ENCODE measurements around the gene ZBTB2. TPM values are rescaled to one million over a fixed set of nuclear protein-coding genes. Genes with fewer than 3 reads are reported as not detected.
"Not testable (repeated sequence)": the region's sequence is repeated elsewhere in the genome, so short reads cannot be mapped to it uniquely, and the experiment has no call there.

Gene ZBTB2
- total RNA-seq, 1 donor from 2014 or later: 5.2 TPM

DNA sequence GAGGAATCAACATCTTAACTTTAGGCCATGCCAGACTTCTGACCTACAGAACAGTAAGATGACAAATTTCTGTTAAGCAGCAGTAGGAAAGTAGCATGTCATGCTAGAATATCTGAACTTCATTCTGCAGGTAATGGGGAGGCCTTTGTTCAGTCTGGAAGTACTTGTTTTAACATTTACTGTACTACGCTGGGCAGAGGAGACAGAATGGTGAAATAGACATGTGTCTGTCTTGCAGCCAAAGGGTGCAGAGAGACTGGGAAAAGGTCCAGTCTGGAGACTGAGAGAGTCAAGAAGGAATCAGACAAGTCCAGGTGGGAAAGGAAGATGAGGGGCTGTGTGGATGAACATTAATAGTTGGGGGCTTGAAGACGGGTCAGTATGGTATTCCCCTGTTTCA lies 17.5 kb upstream of the ZBTB2 start:
- DNase-seq (no peak), ATAC-seq (no peak)
- intact Hi-C loops (cut with micrococcal nuclease): no loop called here

DNA sequence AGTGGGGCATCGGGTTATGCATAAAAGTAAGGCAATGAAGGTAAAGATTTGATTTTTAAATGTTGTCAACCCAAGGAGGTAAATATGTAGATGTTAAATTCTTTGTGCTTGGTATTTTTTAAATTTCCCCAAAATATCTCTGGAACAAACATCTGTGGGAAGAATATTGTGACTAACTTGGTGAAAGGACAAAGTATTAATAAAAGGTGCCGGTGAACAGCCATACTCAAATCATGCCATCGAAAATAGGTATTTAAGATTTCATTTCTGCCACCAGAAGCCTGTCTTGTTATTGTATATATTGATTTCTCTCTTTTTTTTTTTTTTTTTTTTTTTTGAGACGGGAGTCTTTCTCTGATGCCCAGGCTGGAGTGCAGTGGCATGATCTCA lies 12.6 kb upstream of the ZBTB2 start:
- intact Hi-C loops (cut with micrococcal nuclease): no loop called here
- no peak for ATAC-seq

DNA sequence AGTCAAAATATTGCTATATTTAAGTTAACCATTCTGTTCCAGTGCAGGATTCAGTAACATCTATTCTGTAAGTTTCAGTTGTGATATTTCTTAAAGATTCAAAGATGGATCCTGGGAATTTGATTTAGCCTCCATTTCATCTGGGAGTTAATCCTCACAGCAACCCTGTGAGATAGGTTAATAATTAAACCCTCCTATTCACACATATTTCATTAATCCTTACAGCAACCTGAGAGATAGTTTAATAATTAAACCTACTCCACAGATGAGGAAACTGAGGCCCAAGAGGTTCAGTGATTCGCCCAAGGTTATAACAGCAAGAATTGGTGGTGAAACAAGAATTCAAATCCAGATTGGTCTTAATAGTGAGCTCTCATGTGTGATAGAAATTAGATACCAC lies 10.9 kb upstream of the ZBTB2 start:
- DNase-seq (no peak), ATAC-seq (no peak)
- intact Hi-C loops (cut with micrococcal nuclease): no loop called here

More for the DNA sequence above, 12.6 kb upstream of the ZBTB2 start:
- no peak for DNase-seq

DNA sequence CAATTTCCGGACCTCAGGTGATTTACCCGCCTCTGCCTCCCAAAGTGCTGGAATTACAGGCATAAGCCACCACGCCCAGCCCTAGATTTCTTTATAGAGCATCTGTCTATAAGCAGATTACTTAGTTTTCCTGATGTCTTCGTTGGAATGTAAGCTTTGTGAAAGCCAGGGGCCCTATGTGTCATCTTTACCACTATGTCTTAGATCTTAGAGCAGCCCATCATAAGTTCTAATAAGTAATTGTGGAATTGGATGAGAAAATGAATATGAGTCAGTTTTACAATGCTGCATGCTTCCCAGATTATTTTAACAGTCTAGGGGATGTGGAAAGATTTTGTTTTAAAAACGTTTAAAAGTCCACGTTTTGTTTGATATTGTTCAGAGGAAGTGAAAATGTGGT lies 9.1 kb upstream of the ZBTB2 start:
- intact Hi-C loops (cut with micrococcal nuclease): no loop called here
- no peak for DNase-seq
- ATAC-seq: no peak

DNA sequence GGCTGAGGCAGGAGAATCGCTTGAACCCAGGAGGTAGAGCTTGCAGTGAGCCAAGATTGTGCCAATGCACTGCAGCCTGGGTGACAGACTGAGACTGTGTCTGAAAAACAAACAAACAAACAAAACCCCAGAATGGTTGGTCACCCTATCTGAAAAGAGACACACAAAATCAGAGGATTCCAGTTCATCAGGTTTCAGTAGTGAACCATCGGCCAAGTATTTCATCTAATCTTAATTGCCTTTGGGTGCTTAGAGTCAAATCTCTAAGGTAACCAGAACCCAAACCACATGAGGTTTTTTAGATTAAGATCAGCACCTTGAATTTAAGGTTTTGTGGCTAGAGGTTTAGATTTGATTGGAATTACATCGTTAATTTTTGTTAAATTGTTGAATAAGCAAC lies 8.3 kb upstream of the ZBTB2 start:
- intact Hi-C loops (cut with micrococcal nuclease): no loop called here
- no peak for DNase-seq
- no peak for ATAC-seq

DNA sequence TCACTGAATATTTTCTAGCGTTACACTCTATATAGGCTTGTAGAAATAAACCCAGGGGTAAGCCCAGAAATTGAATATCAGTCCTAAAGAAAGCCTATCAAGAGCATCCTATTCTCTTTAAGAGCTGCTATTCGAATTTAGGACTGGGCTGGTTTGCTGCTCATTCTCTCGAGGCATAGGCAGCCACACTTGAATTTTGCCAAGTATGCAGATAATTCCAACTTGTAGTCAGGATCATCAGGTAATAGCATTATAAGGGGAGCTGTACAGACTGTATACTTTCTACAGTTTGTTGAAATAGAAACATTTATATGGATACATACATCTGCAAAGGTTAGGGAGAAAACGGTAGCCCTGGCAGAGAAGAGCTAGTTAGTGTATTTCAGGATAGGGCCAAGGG lies 2.1 kb upstream of the ZBTB2 start:
- intact Hi-C loops (cut with micrococcal nuclease): loop anchor here (5.0 kb wide), 1 partner anchor 64 kb away; no protein-coding TSS in a partner anchor
- DNase-seq (no peak), ATAC-seq (no peak)

DNA sequence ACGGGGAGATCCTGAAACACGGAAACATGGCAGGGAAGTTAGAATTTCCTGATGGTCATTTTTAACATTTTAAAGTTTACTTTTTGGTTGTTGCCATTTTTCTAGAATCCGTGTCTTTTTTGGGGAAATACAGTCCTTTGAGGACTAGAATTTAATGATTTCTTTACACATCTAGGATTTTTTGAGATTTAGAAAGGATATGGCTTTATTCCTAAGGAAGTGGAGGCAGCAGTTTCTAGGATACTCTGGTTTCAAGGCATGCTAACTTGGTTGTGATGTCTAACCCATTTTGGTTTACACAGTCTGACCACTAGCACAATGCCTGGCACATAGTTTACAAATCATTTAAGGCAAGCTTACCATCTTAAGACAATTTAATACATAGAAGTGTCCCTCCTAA lies 1.1 kb upstream of the ZBTB2 start:
- DNase-seq (no peak), ATAC-seq (no peak)
- intact Hi-C loops (cut with micrococcal nuclease): loop anchor here (5.0 kb wide), 1 partner anchor 65 kb away; no protein-coding TSS in a partner anchor

DNA sequence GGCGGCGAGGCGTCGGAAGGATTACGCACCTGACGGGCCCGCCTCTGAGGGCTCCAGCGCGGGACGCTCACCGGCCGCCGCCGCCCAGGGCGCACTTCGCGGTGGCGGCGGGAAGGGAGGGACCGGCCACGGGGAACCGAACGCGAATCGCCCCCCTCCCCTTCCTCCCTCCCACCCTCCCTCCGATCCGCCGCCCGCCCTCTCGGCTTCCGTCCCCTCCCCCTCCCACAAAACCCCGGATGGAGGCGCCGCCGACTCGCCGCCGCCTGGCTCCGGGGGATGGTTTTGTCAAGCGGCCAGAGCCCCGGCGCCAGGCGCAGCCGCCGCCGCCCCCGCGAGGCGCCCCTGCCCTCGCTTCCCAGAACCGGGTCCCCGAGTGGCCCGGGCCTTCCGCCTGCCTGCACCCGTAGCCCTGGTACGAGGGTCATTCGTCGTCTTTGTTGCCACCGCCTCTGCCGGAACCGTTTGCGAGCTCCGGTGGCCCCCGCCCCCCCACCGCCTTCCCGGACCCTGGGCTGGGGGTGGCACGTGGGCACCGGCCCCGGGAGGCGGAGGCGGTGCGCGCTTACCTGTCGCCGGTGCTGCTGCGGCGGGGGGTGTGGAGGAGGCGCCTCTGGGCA lies 398 bp downstream of the ZBTB2 start:
- ATAC-seq (peak; percentile 52), DNase-seq (peak; percentile 87)
- intact Hi-C loops (cut with micrococcal nuclease): loop anchor here (5.0 kb wide), 1 partner anchor 66 kb away; no protein-coding TSS in a partner anchor

DNA sequence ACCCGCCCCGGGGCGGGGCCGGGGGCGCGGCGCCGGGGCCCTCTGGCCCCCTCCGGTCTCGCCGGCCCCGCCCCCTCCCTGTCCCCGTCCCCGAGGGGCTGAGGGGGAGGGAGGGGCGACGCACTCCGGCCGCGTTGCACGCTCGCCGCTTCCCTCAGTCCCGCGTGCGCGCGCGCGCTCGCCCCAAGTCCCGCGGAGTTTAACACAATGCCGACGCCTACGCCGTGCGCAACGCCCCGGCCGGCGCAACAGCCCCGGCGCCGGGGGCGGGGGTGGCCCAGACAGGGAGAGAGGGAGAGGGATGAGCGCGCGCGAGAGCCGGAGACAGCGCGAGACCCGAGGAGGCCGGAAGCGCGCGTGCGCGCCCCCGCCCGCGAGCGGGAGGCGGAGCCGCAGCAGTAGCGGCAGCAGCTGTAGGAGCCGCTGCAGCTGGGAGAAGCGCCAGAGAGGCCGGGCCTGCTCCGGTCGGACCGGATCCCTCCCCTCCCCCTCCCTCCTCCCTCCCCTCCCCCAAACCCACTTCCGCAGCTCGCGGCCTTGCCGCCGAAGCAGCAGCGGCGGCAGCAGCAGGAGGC lies 996 bp downstream of the ZBTB2 start:
- intact Hi-C loops (cut with micrococcal nuclease): loop anchor here (5.0 kb wide), 1 partner anchor 67 kb away; no protein-coding TSS in a partner anchor
- DNase-seq (peak; percentile 99), ATAC-seq (peak; percentile 87)

DNA sequence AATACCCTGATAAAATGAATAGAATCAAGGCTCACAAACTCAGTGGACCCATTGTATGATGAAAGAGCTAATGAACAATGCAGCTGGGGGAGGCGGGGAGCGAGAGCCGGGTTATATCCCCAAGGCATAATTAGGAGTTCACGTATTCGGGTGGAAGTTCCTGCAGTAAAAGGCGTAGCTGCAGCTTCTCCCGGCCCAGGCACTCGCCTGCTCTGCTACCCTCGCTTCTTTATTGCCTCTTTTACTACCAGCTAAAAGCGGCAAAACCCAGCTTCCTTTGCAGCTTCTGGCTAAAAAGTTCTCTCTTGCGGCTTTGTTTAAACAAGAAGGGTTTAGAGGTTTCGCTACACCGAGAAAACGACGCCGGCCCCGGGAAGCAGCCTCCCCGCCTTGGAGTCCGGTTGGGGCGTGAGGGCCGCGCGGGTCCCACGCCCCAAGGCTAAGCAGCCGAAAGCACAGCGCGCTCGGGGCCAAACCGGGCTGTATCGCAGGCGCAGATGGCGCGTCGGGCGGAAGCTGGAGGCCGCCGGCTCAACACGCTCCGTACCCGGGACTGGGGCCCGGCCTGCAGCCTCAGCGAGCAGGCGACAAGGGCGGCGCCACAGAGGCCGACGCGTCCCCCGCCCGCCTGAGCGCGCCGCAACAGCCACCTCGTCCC lies 1.6 kb downstream of the ZBTB2 start:
- DNase-seq (peak; percentile 76), ATAC-seq (peak; percentile 39)
- intact Hi-C loops (cut with micrococcal nuclease): loop anchor here (5.0 kb wide), 1 partner anchor 68 kb away; no protein-coding TSS in a partner anchor

DNA sequence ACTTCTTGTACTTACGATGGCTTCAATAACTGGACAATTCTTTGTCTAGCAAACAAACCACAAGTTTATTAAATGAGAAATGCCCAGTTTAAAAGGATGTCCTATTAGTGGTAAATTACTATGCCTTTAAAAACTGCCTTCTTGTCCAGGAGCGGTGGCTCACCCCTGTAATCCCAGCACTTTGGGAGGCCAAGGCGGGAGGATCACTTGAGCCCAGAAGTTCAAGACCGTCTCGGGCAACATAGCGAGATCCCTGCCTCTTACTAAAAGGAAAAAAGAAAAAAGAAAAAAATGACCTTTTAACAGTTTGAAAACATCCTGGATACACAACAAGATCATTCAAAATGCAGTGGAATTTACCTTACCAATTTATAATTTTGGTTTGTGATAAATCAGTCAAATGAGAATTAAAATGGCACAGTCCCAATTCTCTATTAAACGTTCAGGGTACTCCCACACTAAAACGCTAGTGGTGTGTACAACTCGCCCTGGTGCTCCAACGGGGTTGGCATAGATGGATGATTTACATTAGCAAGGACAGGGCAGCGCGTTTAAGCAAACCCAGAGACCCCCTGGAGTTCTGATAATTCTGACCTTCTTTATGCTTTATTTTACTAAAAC lies 2.3 kb downstream of the ZBTB2 start:
- no peak for DNase-seq
- intact Hi-C loops (cut with micrococcal nuclease): no loop called here
- no peak for ATAC-seq

DNA sequence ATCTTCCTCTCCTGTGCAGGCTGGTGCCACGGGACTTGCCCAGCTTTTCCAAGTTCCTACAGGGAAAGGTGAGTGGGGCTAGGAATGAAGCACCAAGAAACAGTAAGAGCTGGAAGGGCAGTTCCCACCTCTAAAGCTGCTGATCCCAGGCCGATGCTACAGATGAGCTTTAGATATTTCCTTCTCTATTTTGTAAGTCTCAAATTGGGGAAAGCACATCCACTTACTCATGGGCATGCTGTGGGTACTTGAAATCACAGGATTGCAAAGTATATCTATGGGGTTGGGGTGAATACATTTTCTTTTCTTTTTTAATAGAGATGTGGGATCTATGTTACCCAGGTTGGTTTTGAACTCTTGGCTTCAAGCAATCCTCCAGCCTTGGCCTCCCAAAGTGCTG lies 3.1 kb downstream of the ZBTB2 start:
- DNase-seq (no peak), ATAC-seq (no peak)
- intact Hi-C loops (cut with micrococcal nuclease): no loop called here

DNA sequence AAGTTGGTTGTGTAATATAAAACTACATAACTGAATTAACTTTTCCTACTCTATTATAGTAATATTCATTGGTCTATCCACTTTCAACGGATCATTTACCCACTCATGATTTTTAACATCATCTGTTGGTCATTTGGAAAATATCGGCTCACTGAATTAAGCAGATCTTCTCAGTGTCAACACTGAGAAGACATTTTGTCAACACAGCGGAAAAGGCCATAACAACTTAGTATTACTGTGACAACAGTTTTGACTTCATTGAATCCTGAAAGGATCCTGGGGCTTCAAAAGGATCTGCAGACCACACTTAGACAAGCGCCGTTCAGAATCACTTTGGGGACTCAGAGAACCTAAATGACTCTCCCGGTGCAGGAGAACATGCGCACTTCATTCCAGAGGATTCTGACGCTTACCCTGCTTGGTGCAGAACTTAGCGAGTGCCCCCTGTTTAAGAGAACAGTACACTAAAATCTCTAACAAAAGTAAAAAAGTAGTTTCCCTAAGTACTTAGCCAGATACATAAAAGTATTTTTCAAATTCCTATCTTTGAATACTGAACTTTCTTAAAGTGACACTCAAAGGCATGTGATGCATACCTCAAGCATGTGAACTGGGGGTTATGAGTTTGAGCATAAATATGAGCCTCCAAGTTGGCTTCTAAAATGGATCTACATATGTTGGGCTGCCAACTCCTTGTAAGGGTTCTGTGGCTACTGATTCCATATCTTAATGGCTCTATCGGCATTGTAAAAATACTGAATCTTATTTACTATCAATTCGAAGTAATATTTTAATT lies 4.0 kb downstream of the ZBTB2 start:
- DNase-seq (no peak), ATAC-seq (no peak)
- intact Hi-C loops (cut with micrococcal nuclease): no loop called here

DNA sequence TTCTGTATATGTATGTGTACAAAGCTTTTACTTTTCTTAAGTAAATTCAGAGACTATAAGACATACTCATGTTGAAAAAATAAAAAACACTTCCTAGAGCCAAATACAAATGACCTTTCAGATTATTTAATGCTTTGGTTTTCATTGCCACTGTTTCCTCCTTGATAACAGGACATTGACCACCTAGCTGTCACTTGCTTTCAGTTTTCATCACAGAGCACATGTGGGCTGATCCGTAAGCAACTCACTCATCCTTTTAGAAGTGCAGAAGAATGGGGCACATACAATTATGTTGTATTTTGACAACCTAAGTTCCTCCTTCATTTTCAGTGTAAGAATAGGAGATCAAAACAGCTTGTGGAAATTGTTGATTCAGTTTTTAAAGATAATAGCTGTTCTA lies 6.2 kb downstream of the ZBTB2 start:
- ATAC-seq (no peak), DNase-seq (no peak)
- intact Hi-C loops (cut with micrococcal nuclease): no loop called here

DNA sequence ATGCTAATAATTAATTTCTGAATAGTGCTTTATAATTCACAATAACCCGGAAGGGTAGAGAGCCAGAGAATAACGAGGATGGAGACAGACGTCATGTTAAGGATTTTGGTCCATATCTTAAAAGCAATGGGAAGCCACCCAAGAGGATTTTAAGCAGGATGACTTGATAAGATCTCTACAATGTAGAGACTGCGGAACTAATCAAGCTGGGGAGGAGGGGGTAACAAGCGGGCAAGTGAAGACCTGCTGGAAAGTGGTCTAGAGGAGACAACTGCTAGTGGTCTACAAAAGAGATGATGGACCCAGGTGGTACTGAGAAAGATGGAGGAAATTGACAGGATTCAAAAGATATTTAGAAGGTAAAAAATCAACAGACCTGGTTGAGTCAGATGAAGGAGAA lies 7.2 kb downstream of the ZBTB2 start:
- DNase-seq: no peak
- intact Hi-C loops (cut with micrococcal nuclease): no loop called here
- ATAC-seq: no peak

DNA sequence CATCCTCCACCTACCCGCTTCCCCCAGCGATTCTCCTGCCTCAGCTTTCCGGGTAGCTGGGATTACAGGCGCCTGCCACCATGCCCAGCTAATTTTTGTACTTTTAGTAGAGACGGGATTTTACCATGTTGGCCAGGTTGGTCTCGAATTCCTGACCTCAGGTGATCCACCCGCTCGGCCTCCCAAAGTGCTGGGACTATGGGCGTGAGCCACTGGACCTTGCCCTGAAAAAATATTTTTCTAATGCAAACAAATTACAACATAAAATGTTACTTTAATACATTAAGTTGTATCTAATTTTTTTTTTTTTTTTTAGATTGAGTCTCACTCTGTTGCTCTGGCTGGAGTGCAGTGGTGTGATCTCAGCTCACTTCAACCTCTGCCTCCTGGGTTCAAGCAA lies 8.7 kb downstream of the ZBTB2 start:
- intact Hi-C loops (cut with micrococcal nuclease); DNase-seq; ATAC-seq: not testable (repeated sequence)

DNA sequence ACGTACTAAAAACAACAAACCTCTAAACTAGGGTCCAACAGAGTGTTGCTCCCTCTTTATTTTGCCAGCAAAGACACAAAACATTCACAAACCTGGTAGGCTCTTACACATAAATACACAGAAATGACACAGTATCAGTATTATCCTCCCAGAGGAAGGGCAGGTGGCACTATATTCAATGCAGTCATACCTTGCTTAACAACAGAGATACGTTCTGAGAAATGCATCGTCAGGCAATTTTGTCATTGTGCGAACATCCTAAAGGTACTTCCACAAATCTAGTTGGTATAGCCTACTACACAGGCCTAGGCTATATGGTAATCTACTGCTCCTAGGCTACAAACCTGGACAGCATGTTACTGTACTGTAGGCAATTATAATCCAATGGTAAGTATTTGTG lies 9.6 kb downstream of the ZBTB2 start:
- ATAC-seq: no peak
- DNase-seq: no peak
- intact Hi-C loops (cut with micrococcal nuclease): no loop called here

DNA sequence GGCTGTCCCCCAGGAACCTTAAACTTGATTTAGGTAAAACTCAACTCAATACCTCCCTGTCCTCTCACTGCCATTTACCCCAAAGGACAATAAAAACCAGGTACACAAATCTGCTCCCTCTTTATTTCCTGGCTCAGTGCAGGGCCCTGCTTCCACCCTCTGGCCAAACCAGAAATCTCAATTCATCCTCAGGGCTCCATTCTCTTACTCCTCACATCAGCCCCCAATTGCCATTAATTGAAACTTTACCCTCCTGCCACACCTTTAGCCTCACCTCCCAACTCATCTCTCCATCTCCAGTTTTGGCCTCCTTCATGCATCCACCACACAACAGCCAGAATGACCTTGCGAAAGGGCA lies 10.5 kb downstream of the ZBTB2 start:
- ATAC-seq: no peak
- DNase-seq: no peak
- intact Hi-C loops (cut with micrococcal nuclease): no loop called here

Data from left ventricle myocardium superior (tissue), 1 donor.